SK-N-SH (cell line): Measurements from ENCODE around the gene OLFML2A. TPM values are rescaled to one million over a fixed set of nuclear protein-coding genes. Genes with fewer than 3 reads are reported as not detected.

ENCODE experiments used
- CTCF ChIA-PET: fragments of 300-600, 350-600 bp; formaldehyde crosslinking; extraction: SDS; loops from one replicate; lab custom pipeline; 2021; lab: Yijun Ruan, JAX
- POLR2A ChIA-PET: fragments of 350-600 bp; sonication (Branson Sonifier 250); formaldehyde crosslinking; extraction: SDS; loops from one replicate; lab custom pipeline; 2020; ENCODE audit warnings: antibody characterized with exemption, inconsistent platforms; lab: Yijun Ruan, JAX
- DNase-seq: peaks from one replicate; pipeline ENCODE4 v3.0.0; 2012
- H2AFZ ChIP-seq: fragments of 200-600 bp; sonication (generic); 2 replicates; pipeline ENCODE4 v1.8.1; 2016; ENCODE audit warnings: antibody characterized with exemption, mild to moderate bottlenecking, low read depth
- H3F3A ChIP-seq: fragments of 200-600 bp; sonication (generic); replicated peaks from 2 replicates; pipeline ENCODE3; 2016; ENCODE audit warnings: antibody characterized with exemption, mild to moderate bottlenecking; ENCODE audit not compliant: insufficient read depth
- H3K27ac ChIP-seq, 2 experiments: fragments of 200-500 bp in 1 of 2; fragments of 200-600 bp in 1 of 2; sonication (Bioruptor generic) in 1 of 2; sonication (generic), shearing (Covaris generic) in 1 of 2; 2 replicates each; pipeline versions ENCODE4 v1.5.1 to v1.6.1; 2014 to 2016; ENCODE audit warnings: low read depth in 2 of 2, inconsistent platforms in 1 of 2, low read length in 1 of 2, mild to moderate bottlenecking in 1 of 2, mixed read lengths in 1 of 2
- H3K27me3 ChIP-seq: fragments of 200-600 bp; sonication (generic), shearing (Covaris generic); 2 replicates; pipeline ENCODE4 v1.6.1; 2016; ENCODE audit warnings: mixed run types; ENCODE audit not compliant: insufficient read depth
- H3K36me3 ChIP-seq, 2 experiments: fragments of 200-500 bp in 1 of 2; fragments of 200-600 bp in 1 of 2; sonication (Bioruptor generic) in 1 of 2; sonication (generic) in 1 of 2; replicated peaks in 1 of 2; 2 replicates each; pipeline versions ENCODE3 to v1.5.1; 2014 to 2016; ENCODE audit warnings: low read length in 1 of 2, mild to moderate bottlenecking in 1 of 2; ENCODE audit not compliant: insufficient read depth in 2 of 2, control insufficient read depth in 1 of 2
- H3K4me1 ChIP-seq, 2 experiments: fragments of 200-500 bp in 1 of 2; fragments of 200-600 bp in 1 of 2; sonication (Bioruptor generic) in 1 of 2; sonication (generic), shearing (Covaris generic) in 1 of 2; 2 replicates each; pipeline versions ENCODE4 v1.5.1 to v1.6.1; 2014 to 2016; ENCODE audit warnings: low read depth in 1 of 2, low read length in 1 of 2, mixed run types in 1 of 2; ENCODE audit not compliant: insufficient read depth in 2 of 2, control insufficient read depth in 1 of 2
- H3K4me2 ChIP-seq: fragments of 200-600 bp; sonication (generic), shearing (Covaris generic); 2 replicates; pipeline ENCODE4 v1.6.1; 2017; ENCODE audit warnings: mixed run types
- H3K4me3 ChIP-seq, 2 experiments: fragments of 200-500 bp in 1 of 2; fragments of 200-600 bp in 1 of 2; sonication (Bioruptor generic) in 1 of 2; sonication (generic), shearing (Covaris generic) in 1 of 2; 2 replicates each; pipeline versions ENCODE4 v1.5.1 to v1.8.1; 2014 to 2016; ENCODE audit warnings: low read depth in 2 of 2, inconsistent platforms in 1 of 2, low read length in 1 of 2, mild to moderate bottlenecking in 1 of 2, mixed read lengths in 1 of 2, moderate library complexity in 1 of 2
- H3K79me2 ChIP-seq: fragments of 200-600 bp; sonication (generic); 2 replicates; pipeline ENCODE4 v1.8.1; 2017; ENCODE audit warnings: mild to moderate bottlenecking; ENCODE audit not compliant: insufficient read depth
- H3K9ac ChIP-seq: fragments of 200-600 bp; sonication (generic); 2 replicates; pipeline ENCODE4 v1.6.1; 2017; ENCODE audit warnings: mixed run types
- H3K9me2 ChIP-seq: fragments of 200-600 bp; sonication (generic); 2 replicates; pipeline ENCODE4 v1.6.1; 2017; ENCODE audit warnings: mixed run types
- H3K9me3 ChIP-seq: fragments of 200-600 bp; sonication (generic); 2 replicates; pipeline ENCODE4 v1.6.1; 2017; ENCODE audit warnings: mixed run types, mild to moderate bottlenecking, moderate library complexity
- H4K20me1 ChIP-seq: fragments of 200-600 bp; sonication (generic); 2 replicates; pipeline ENCODE4 v1.6.1; 2017; ENCODE audit warnings: mild to moderate bottlenecking, mixed run types; ENCODE audit not compliant: insufficient read depth
- ELF1 ChIP-seq: IDR thresholded peaks from 2 replicates; pipeline ENCODE4 v1.4.0; 2012
- EP300 ChIP-seq, 2 experiments: IDR thresholded peaks; 2 replicates each; pipeline versions ENCODE4 v1.4.0 to v1.6.1; 2012; ENCODE audit warnings: borderline replicate concordance in 1 of 2, low read depth in 1 of 2, low read length in 1 of 2
- EZH2phosphoT487 ChIP-seq: fragments of 200-600 bp; sonication (generic); IDR thresholded peaks from 2 replicates; pipeline ENCODE4 v1.6.1; 2017; ENCODE audit warnings: low read depth, mixed run types, mild to moderate bottlenecking, antibody characterized with exemption, moderate library complexity, borderline replicate concordance
- FOSL2 ChIP-seq: IDR thresholded peaks from 2 replicates; pipeline ENCODE4 v1.4.0; 2012; ENCODE audit warnings: low read depth, mild to moderate bottlenecking, moderate library complexity, borderline replicate concordance
- GABPA ChIP-seq: IDR thresholded peaks from 2 replicates; pipeline ENCODE4 v1.4.0; 2012; ENCODE audit warnings: low read depth, mild to moderate bottlenecking
- GATA2 ChIP-seq: sonication (generic); formaldehyde crosslinking; IDR thresholded peaks from 2 replicates; pipeline ENCODE4 v1.5.0; 2020; ENCODE audit warnings: mild to moderate bottlenecking, missing genetic modification reagents
- IRF3 ChIP-seq: fragments of 150-350 bp; IDR thresholded peaks from 2 replicates; pipeline ENCODE4 v1.6.1; 2016; ENCODE audit warnings: mild to moderate bottlenecking, low read depth, low read length
- MXI1 ChIP-seq: IDR thresholded peaks from 2 replicates; pipeline ENCODE4 v1.6.1; 2012; ENCODE audit warnings: mild to moderate bottlenecking, low read depth, low read length, improper control_type of control experiment
- POLR2AphosphoS5 ChIP-seq: IDR thresholded peaks from 2 replicates; pipeline ENCODE4 v1.6.1; 2012; ENCODE audit warnings: low read depth, low read length
- RAD21 ChIP-seq: IDR thresholded peaks from 2 replicates; pipeline ENCODE4 v1.6.1; 2012; ENCODE audit warnings: mild to moderate bottlenecking, low read length
- REST ChIP-seq: IDR thresholded peaks from 2 replicates; pipeline ENCODE4 v1.6.1; 2012; ENCODE audit warnings: mild to moderate bottlenecking, low read depth, low read length, moderate library complexity
- RFX5 ChIP-seq: IDR thresholded peaks from 2 replicates; pipeline ENCODE4 v1.6.1; 2012; ENCODE audit warnings: mild to moderate bottlenecking, improper control_type of control experiment, low read length
- SIN3A ChIP-seq: IDR thresholded peaks from 2 replicates; pipeline ENCODE4 v1.6.1; 2012; ENCODE audit warnings: low read depth, mild to moderate bottlenecking, low read length, moderate library complexity, borderline replicate concordance
- SMC3 ChIP-seq: IDR thresholded peaks from 2 replicates; pipeline ENCODE4 v1.6.1; 2012; ENCODE audit warnings: low read depth, low read length, improper control_type of control experiment
- TAF1 ChIP-seq: IDR thresholded peaks from 2 replicates; pipeline ENCODE4 v1.6.1; 2012; ENCODE audit warnings: low read depth, mild to moderate bottlenecking, low read length, moderate library complexity, borderline replicate concordance
- TEAD4 ChIP-seq: IDR thresholded peaks from 2 replicates; pipeline ENCODE4 v1.4.0; 2012; ENCODE audit warnings: mild to moderate bottlenecking, borderline replicate concordance; ENCODE audit not compliant: insufficient read depth
- USF1 ChIP-seq: IDR thresholded peaks from 2 replicates; pipeline ENCODE4 v1.4.0; 2012; ENCODE audit warnings: low read depth, borderline replicate concordance
- USF2 ChIP-seq: fragments of 150-350 bp; IDR thresholded peaks from 2 replicates; pipeline ENCODE4 v1.6.1; 2017; ENCODE audit warnings: antibody characterized with exemption, low read length, low read depth, borderline replicate concordance
- YY1 ChIP-seq: IDR thresholded peaks from 2 replicates; pipeline ENCODE4 v1.4.0; 2012; ENCODE audit warnings: low read depth, mild to moderate bottlenecking
- ZBTB33 ChIP-seq: IDR thresholded peaks from 2 replicates; pipeline ENCODE4 v1.4.0; 2012; ENCODE audit warnings: low read depth, borderline replicate concordance
- WGBS: methylation state at CpG from one replicate; pipeline ENCODE4 v1.1.6; 2017; ENCODE audit warnings: low lambda C conversion rate; 5-methylcytosine and 5-hydroxymethylcytosine counted together
- polyA plus RNA-seq, 3 experiments: library from polyadenylated mRNA; depleted of rRNA; stranded (reverse); fragments of >200 nt; gene quantifications; 2 replicates each; pipeline ENCODE4 v1.2.3, GENCODE V29; 2012

OLFML2A gene
- polyA plus RNA-seq, 1 of the 3 experiments (the other 2 are of a cell fraction): 7.7 TPM

- no peak overlapping the region for H3K9ac ChIP-seq
- DNase-seq: no peak
- no peak overlapping the region for H2AFZ ChIP-seq
- H4K20me1 ChIP-seq: peaks cover 46% of the 10 kb centered on the region
- ChIA-PET CTCF (interaction anchor here (0.8 to 33.6 kb wide), 10 partner anchors 20 to 519 kb away, joined by 3 to 1436 read pairs (median 5); partner anchors contain the start of genes NR6A1 and OLFML2A), POLR2A (interaction anchor here (1.1 to 5.0 kb wide), 5 partner anchors 15 to 288 kb away, joined by 3 to 42 read pairs (median 4); partner anchors contain the start of genes NR6A1, OLFML2A and SCAI)
- TF ChIP-seq EZH2phosphoT487 (no peak), SMC3 (no peak), IRF3 (no peak), MXI1 (no peak), REST (no peak), ELF1 (no peak), TAF1 (no peak), RAD21 (no peak), FOSL2 (no peak), USF1 (no peak), EP300 (IDR thresholded peaks at IDR 0.05; ENCODE audit: borderline replicate concordance in 1 of 2, low read depth in 1 of 2, low read length in 1 of 2) (no peak), YY1 (no peak), GABPA (no peak), POLR2AphosphoS5 (no peak), TEAD4 (no peak), GATA2 (CRISPR knock-in tag) (no peak), SIN3A (no peak), RFX5 (no peak), ZBTB33 (no peak), USF2 (no peak)
- peaks cover 30 to 43% of the 10 kb centered on the region in 2 experiments for H3K36me3 ChIP-seq
- peaks cover 22% of the 10 kb centered on the region for H3K79me2 ChIP-seq
- no peak overlapping the region for H3K4me2 ChIP-seq
- H3K9me3 ChIP-seq: no peaks in the 10 kb centered on the region
- WGBS: 93% methylated on average over 14 of the region's 18 CpGs
- H3F3A ChIP-seq: peaks cover 41% of the 10 kb centered on the region
- H3K4me1 ChIP-seq: peaks cover 13 to 26% of the 10 kb centered on the region in 2 experiments; a peak in 1 of 4 replicates
- no peaks in the 10 kb centered on the region for H3K27me3 ChIP-seq
- no peak overlapping the region for H3K27ac ChIP-seq
- no peak overlapping the region for H3K4me3 ChIP-seq
- no peaks in the 10 kb centered on the region for H3K9me2 ChIP-seq
Measured at GRCh38 chr9:124855566-124855943, 78.6 kb downstream of the OLFML2A start.
